Lower leg skin (tissue), 3 donors: Measurements from ENCODE around the gene N4BP2L1.

Experiments used
- CTCF ChIP-seq, 3 donors: fragments of 450-650 bp; IDR thresholded peaks; one replicate each; pipeline ENCODE4 v1.5.1; 2016; ENCODE audit warnings: antibody characterized with exemption in 3 of 3, mild to moderate bottlenecking in 3 of 3, moderate library complexity in 2 of 3
- POLR2A ChIP-seq, 2 donors: fragments of 450-650 bp; IDR thresholded peaks; one replicate each; pipeline ENCODE4 v1.6.1; 2016 to 2017; ENCODE audit warnings: antibody characterized with exemption in 2 of 2, mild to moderate bottlenecking in 1 of 2, moderate library complexity in 1 of 2

GRCh38 chr13:32414580-32414979 lies 13.3 kb downstream of the N4BP2L1 start:
- no peak for TF ChIP-seq CTCF (IDR thresholded peaks at IDR 0.05)
- TF ChIP-seq POLR2A (IDR thresholded peaks at IDR 0.05), result no peak
